ENCODE results near the gene AMBP. TPM values are rescaled to one million over a fixed set of nuclear protein-coding genes. Genes with fewer than 3 reads are reported as not detected.

AMBP gene
- total RNA-seq, 1 experiment from 2014 or later = not detected

DNA sequence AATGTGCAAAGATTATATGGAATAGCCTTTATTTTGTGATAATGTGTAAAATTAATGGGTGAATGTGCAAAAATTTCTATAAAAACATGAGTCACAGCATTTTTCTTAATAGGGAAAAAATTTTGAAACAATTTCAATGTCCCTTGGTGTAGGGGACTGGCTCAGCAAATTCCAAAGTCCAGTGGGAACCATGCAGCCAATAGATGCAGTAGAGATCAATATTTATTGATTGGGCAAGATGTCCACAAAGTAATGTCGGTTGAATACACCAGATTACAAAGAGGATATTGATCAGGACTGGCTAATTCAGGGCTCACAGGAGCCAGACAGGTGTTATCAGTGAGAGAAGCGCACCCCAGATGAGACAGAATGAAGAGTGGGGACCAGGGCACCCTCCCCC lies 62.5 kb downstream of the AMBP start:
- POLR2A ChIA-PET (ENCODE audit: unreplicated experiment) = no interaction called here
- no peak for TF ChIP-seq CTCF (conservative IDR thresholded peaks at IDR 0.05)
- no peak for TF ChIP-seq EZH2 (IDR thresholded peaks at IDR 0.05; ENCODE audit: low read depth)
- Histone ChIP-seq H3K4me1 (replicated peaks; ENCODE audit: insufficient read depth) (no peaks in the 10 kb centered on the region), H3F3A (ENCODE audit: insufficient read depth, low read depth) (no peaks in the 10 kb centered on the region), H2AFZ (no peak overlapping the region), H3K9me2 (ENCODE audit: insufficient read depth) (no peaks in the 10 kb centered on the region), H3K9me3 (ENCODE audit: insufficient read depth, low read depth) (no peaks in the 10 kb centered on the region), H3K27ac (no peak overlapping the region), H4K20me1 (ENCODE audit: insufficient read depth) (no peaks in the 10 kb centered on the region), H3K79me2 (ENCODE audit: low read depth) (no peaks in the 10 kb centered on the region), H3K4me2 (no peak overlapping the region), H3K36me3 (ENCODE audit: low read depth) (no peaks in the 10 kb centered on the region), H3K4me3 (no peak overlapping the region), H3K27me3 (ENCODE audit: insufficient read depth, low read depth) (peaks cover 48% of the 10 kb centered on the region)
- DNase-seq = no peak
- CTCF ChIA-PET = no interaction called here
- intact Hi-C loops (cut with micrococcal nuclease; ENCODE audit: unreplicated experiment) = no loop called here
- BruUV-seq (replicated peaks) = no TSS peak

- TF ChIP-seq CTCF (conservative IDR thresholded peaks at IDR 0.05) (no peak), EZH2 (IDR thresholded peaks at IDR 0.05; ENCODE audit: low read depth) (no peak)
- Histone ChIP-seq H3K27me3 (ENCODE audit: insufficient read depth, low read depth) (peaks cover 64% of the 10 kb centered on the region), H3K79me2 (ENCODE audit: low read depth) (no peaks in the 10 kb centered on the region), H3K36me3 (ENCODE audit: low read depth) (no peaks in the 10 kb centered on the region), H3K4me2 (no peak overlapping the region), H3K4me1 (replicated peaks; ENCODE audit: insufficient read depth) (no peaks in the 10 kb centered on the region), H3K4me3 (no peak overlapping the region), H3K9me3 (ENCODE audit: insufficient read depth, low read depth) (no peaks in the 10 kb centered on the region), H4K20me1 (ENCODE audit: insufficient read depth) (no peaks in the 10 kb centered on the region), H3F3A (ENCODE audit: insufficient read depth, low read depth) (no peaks in the 10 kb centered on the region), H3K9me2 (ENCODE audit: insufficient read depth) (no peaks in the 10 kb centered on the region), H3K27ac (no peak overlapping the region), H2AFZ (no peak overlapping the region)
- CTCF ChIA-PET = no interaction called here
- no peak for DNase-seq
- POLR2A ChIA-PET (ENCODE audit: unreplicated experiment) = no interaction called here
- BruUV-seq (replicated peaks) = no TSS peak
- intact Hi-C loops (cut with micrococcal nuclease; ENCODE audit: unreplicated experiment) = loop anchor here (5.0 kb wide), 1 partner anchor 422 kb away; no protein-coding TSS in a partner anchor
These were observed 64.1 kb downstream of the AMBP start for GRCh38 chr9:114014044-114014443.

DNA sequence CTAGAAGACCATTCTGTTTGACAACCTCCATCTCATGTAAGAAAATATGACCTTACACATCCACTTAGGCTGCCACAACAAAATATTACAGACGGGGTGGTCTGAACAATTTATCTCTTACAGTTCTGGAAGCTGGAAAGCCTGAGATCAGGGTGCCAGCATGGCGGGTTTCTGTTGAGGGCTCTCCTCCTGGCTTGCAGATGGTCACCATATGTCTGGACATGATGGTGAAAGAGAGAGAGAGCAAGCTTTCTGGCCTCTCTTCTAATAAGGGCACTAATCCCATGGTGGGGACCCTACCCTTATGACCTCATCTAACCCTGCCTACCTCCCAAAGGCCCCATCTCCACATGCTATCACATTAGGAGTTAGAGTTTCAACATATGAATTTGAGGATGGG lies 66.0 kb downstream of the AMBP start:
- no peak for TF ChIP-seq CTCF (conservative IDR thresholded peaks at IDR 0.05)
- TF ChIP-seq EZH2 (IDR thresholded peaks at IDR 0.05; ENCODE audit: low read depth) = no peak
- Histone ChIP-seq H2AFZ (no peak overlapping the region), H3K36me3 (ENCODE audit: low read depth) (no peaks in the 10 kb centered on the region), H3K79me2 (ENCODE audit: low read depth) (no peaks in the 10 kb centered on the region), H3K4me1 (replicated peaks; ENCODE audit: insufficient read depth) (no peaks in the 10 kb centered on the region), H3K27ac (no peak overlapping the region), H3K4me3 (no peak overlapping the region), H3K4me2 (no peak overlapping the region), H3K9me3 (ENCODE audit: insufficient read depth, low read depth) (no peaks in the 10 kb centered on the region), H3K9me2 (ENCODE audit: insufficient read depth) (no peaks in the 10 kb centered on the region), H3K27me3 (ENCODE audit: insufficient read depth, low read depth) (peaks cover 74% of the 10 kb centered on the region), H4K20me1 (ENCODE audit: insufficient read depth) (no peaks in the 10 kb centered on the region), H3F3A (ENCODE audit: insufficient read depth, low read depth) (no peaks in the 10 kb centered on the region)
- BruUV-seq (replicated peaks) = no TSS peak
- POLR2A ChIA-PET (ENCODE audit: unreplicated experiment) = no interaction called here
- intact Hi-C loops (cut with micrococcal nuclease; ENCODE audit: unreplicated experiment) = loop anchor here (5.0 kb wide), 1 partner anchor 420 kb away; no protein-coding TSS in a partner anchor
- no peak for DNase-seq
- CTCF ChIA-PET = no interaction called here

All from PC-9 (cell line).